TTC549 (cell line): Measurements from ENCODE around the gene RCCD1.

Source experiments
- FAIRE-seq: peaks from 2 replicates; lab custom pipeline; 2012; peaks lifted over from hg19 to GRCh38; lab: Jason Lieb, UNC

RCCD1 gene

GRCh38 chr15:90968434-90968833 is 13.8 kb downstream of the RCCD1 start:
- no peak for FAIRE-seq

GRCh38 chr15:90970274-90970673 is 15.6 kb downstream of the RCCD1 start:
- no peak for FAIRE-seq

- no peak for FAIRE-seq
Observed at GRCh38 chr15:90972133-90972532, 17.4 kb downstream of the RCCD1 start.

- no peak for FAIRE-seq
Observed at GRCh38 chr15:90974216-90974615, 19.5 kb downstream of the RCCD1 start.

- FAIRE-seq: no peak
Observed at GRCh38 chr15:90979582-90979981, 24.9 kb downstream of the RCCD1 start.

- FAIRE-seq: no peak
Observed at GRCh38 chr15:90981681-90982080, 27.0 kb downstream of the RCCD1 start.

GRCh38 chr15:90982135-90982534 is 27.5 kb downstream of the RCCD1 start:
- no peak for FAIRE-seq

- no peak for FAIRE-seq
Observed at GRCh38 chr15:90986790-90987507, 32.3 kb downstream of the RCCD1 start.

GRCh38 chr15:90987561-90988141 is 33.0 kb downstream of the RCCD1 start:
- no peak for FAIRE-seq

- no peak for FAIRE-seq
Observed at GRCh38 chr15:90988296-90988695, 33.6 kb downstream of the RCCD1 start.

GRCh38 chr15:90989040-90989768 is 34.5 kb downstream of the RCCD1 start:
- FAIRE-seq: no peak

GRCh38 chr15:90990446-90990845 is 35.8 kb downstream of the RCCD1 start:
- no peak for FAIRE-seq

GRCh38 chr15:90991587-90992285 is 37.1 kb downstream of the RCCD1 start:
- FAIRE-seq: no peak

- FAIRE-seq: no peak
Observed at GRCh38 chr15:90994059-90994416, 39.4 kb downstream of the RCCD1 start.

GRCh38 chr15:90994417-90995311 is 40.0 kb downstream of the RCCD1 start, which contains the start of gene PRC1:
PRC1 (minus strand) TSS chr15:90994535; CDS start chr15:90994417, 118 bp downstream.
- peak; percentile 71 for FAIRE-seq

GRCh38 chr15:90998737-90999136 is 44.1 kb downstream of the RCCD1 start:
- FAIRE-seq: no peak

- no peak for FAIRE-seq
Observed at GRCh38 chr15:91001209-91001608, 46.5 kb downstream of the RCCD1 start.

GRCh38 chr15:91007266-91007665 is 52.6 kb downstream of the RCCD1 start:
- FAIRE-seq: no peak
